Loucy (cell line): ENCODE measurements around the gene NCOA1.

Experiments
- H2AFZ ChIP-seq: fragments of 200-600 bp; sonication (generic); 2 replicates; pipeline ENCODE4 v1.6.0; 2016; ENCODE audit warnings: antibody characterized with exemption, mild to moderate bottlenecking, low read length, moderate library complexity
- H3F3A ChIP-seq: fragments of 200-600 bp; 2 replicates; pipeline ENCODE4 v1.6.0; 2016; ENCODE audit warnings: antibody characterized with exemption, low read depth, mild to moderate bottlenecking
- H3K27me3 ChIP-seq: fragments of 200-600 bp; sonication (generic); 2 replicates; pipeline ENCODE4 v1.6.1; 2014; ENCODE audit warnings: low read length, mild to moderate bottlenecking; ENCODE audit not compliant: insufficient read depth, poor library complexity, severe bottlenecking
- H3K36me3 ChIP-seq: fragments of 200-600 bp; sonication (generic); 2 replicates; pipeline ENCODE4 v1.6.1; 2016; ENCODE audit warnings: low read length; ENCODE audit not compliant: insufficient read depth
- H3K4me1 ChIP-seq: fragments of 200-600 bp; sonication (generic); 2 replicates; pipeline ENCODE4 v1.5.1; 2014; ENCODE audit warnings: low read length, mild to moderate bottlenecking; ENCODE audit not compliant: insufficient read depth, poor library complexity, severe bottlenecking
- H3K4me2 ChIP-seq: fragments of 200-600 bp; sonication (generic); 2 replicates; pipeline ENCODE4 v1.6.0; 2014; ENCODE audit warnings: antibody characterized with exemption, low read length, low read depth, mild to moderate bottlenecking; ENCODE audit not compliant: poor library complexity, severe bottlenecking
- H3K4me3 ChIP-seq: fragments of 200-600 bp; sonication (generic); 2 replicates; pipeline ENCODE4 v1.5.1; 2014; ENCODE audit warnings: low read length, mild to moderate bottlenecking, mixed read lengths; ENCODE audit not compliant: poor library complexity, severe bottlenecking
- H3K79me2 ChIP-seq: fragments of 200-600 bp; sonication (generic); 2 replicates; pipeline ENCODE4 v1.6.1; 2014; ENCODE audit warnings: low read length; ENCODE audit not compliant: insufficient read depth
- H3K9ac ChIP-seq: fragments of 200-600 bp; sonication (generic); 2 replicates; pipeline ENCODE4 v1.6.0; 2014; ENCODE audit warnings: mild to moderate bottlenecking, low read depth, low read length, moderate library complexity; ENCODE audit not compliant: poor library complexity, severe bottlenecking
- H3K9me2 ChIP-seq: fragments of 200-600 bp; sonication (generic); replicated peaks from 2 replicates; pipeline ENCODE4 v1.6.1; 2016; ENCODE audit warnings: low read depth, low read length, mixed read lengths
- H3K9me3 ChIP-seq: fragments of 200-600 bp; sonication (generic); 2 replicates; pipeline ENCODE4 v1.6.1; 2014; ENCODE audit warnings: mild to moderate bottlenecking, antibody characterized with exemption, low read length, low read depth; ENCODE audit not compliant: insufficient read depth
- H4K20me1 ChIP-seq: fragments of 200-600 bp; sonication (generic); 2 replicates; pipeline ENCODE4 v1.6.0; 2014; ENCODE audit warnings: antibody characterized with exemption, low read length, mild to moderate bottlenecking; ENCODE audit not compliant: insufficient read depth, poor library complexity, severe bottlenecking
- CTCF ChIP-seq: fragments of 200-600 bp; sonication (generic); conservative IDR thresholded peaks from 2 replicates; pipeline ENCODE4 v1.5.1; 2014; ENCODE audit warnings: mild to moderate bottlenecking, antibody characterized with exemption, low read length
- EZH2phosphoT487 ChIP-seq: fragments of 200-600 bp; IDR thresholded peaks from 2 replicates; pipeline ENCODE4 v1.6.1; 2018; ENCODE audit warnings: antibody characterized with exemption, mild to moderate bottlenecking, moderate library complexity, borderline replicate concordance

NCOA1 gene

DNA sequence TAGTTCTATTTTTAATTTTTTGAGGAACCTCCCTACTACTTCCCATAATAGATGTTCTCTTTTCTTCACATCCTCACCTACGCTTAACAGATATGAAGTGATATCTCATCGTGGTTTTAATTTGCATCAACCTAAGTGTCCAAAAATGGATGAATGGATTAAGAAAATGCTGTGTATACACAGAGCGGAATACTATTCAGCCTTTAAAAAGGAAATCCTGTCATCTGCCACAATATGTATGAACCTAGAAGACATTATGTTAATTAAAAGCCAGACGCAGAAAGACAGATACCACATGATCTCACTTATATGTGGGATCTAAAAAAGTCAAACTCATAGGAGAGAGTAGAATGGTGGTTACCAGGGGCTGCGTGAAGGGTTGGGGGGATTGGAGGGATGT, 189.1 kb downstream of the NCOA1 start:
- TF ChIP-seq CTCF (no peak), EZH2phosphoT487 (no peak)
- Histone ChIP-seq H3K36me3 (peaks cover 7% of the 10 kb centered on the region; the same call in 1 of the 2 replicates), H3K4me1 (no peaks in the 10 kb centered on the region), H3F3A (no peaks in the 10 kb centered on the region), H4K20me1 (no peaks in the 10 kb centered on the region), H3K9ac (no peak overlapping the region), H3K9me2 (no peaks in the 10 kb centered on the region), H3K4me2 (no peak overlapping the region), H2AFZ (no peak overlapping the region), H3K79me2 (no peaks in the 10 kb centered on the region), H3K9me3 (no peaks in the 10 kb centered on the region), H3K4me3 (no peak overlapping the region), H3K27me3 (no peaks in the 10 kb centered on the region)

DNA sequence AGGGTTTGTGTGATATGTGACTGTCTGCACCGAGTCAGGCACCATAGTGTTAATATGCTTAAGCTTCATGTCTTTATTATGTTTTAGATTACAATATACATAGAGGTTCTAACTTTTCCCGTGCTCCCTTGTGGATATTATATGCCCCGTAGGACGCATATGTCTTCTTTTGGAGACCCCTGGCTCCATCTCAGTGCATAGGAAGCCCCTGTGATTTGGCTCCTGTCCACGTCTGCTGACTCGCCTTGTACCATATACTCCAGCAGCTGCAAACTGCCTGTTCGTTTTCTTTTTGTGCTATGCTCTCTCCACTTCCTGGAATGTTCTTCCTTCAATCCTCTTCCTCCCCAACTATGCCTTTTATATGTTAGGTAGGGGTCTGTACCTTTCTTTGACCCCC, 191.2 kb downstream of the NCOA1 start:
- H3K9ac ChIP-seq = no peak overlapping the region

GRCh38 chr2:24683408-24683807, 192.4 kb downstream of the NCOA1 start:
- no peaks in the 10 kb centered on the region for H3K4me1 ChIP-seq
- H4K20me1 ChIP-seq = no peaks in the 10 kb centered on the region
- H3K9me2 ChIP-seq = no peaks in the 10 kb centered on the region
- H3K9ac ChIP-seq = no peak overlapping the region
- no peaks in the 10 kb centered on the region for H3K9me3 ChIP-seq
- peaks cover 7% of the 10 kb centered on the region; the same call in 1 of the 2 replicates for H3K36me3 ChIP-seq
- no peak overlapping the region for H2AFZ ChIP-seq
- no peaks in the 10 kb centered on the region for H3F3A ChIP-seq
- no peaks in the 10 kb centered on the region for H3K27me3 ChIP-seq
- no peak overlapping the region for H3K4me3 ChIP-seq
- TF ChIP-seq EZH2phosphoT487 = no peak
- no peak for TF ChIP-seq CTCF
- no peak overlapping the region for H3K4me2 ChIP-seq
- no peaks in the 10 kb centered on the region for H3K79me2 ChIP-seq

More for the DNA sequence above, 191.2 kb downstream of the NCOA1 start:
- Histone ChIP-seq H4K20me1 (no peaks in the 10 kb centered on the region), H3K79me2 (no peaks in the 10 kb centered on the region), H3K27me3 (no peaks in the 10 kb centered on the region), H3F3A (no peaks in the 10 kb centered on the region), H3K9me2 (no peaks in the 10 kb centered on the region), H3K4me1 (no peaks in the 10 kb centered on the region), H3K36me3 (peaks cover 7% of the 10 kb centered on the region; the same call in 1 of the 2 replicates), H2AFZ (no peak overlapping the region), H3K4me2 (no peak overlapping the region), H3K9me3 (no peaks in the 10 kb centered on the region), H3K4me3 (no peak overlapping the region)
- TF ChIP-seq CTCF = no peak
- no peak for TF ChIP-seq EZH2phosphoT487
